AG09309 (cell line): ENCODE data around the gene GNPNAT1.

Experiments used
- DNase-seq: peaks from one replicate; pipeline ENCODE4 v3.0.0-alpha.2; 2010; ENCODE audit warnings: low read depth
- H3K4me3 ChIP-seq: 2 replicates; pipeline ENCODE4 v1.5.1; 2011; ENCODE audit warnings: mild to moderate bottlenecking, low read depth, low read length, moderate library complexity; ENCODE audit not compliant: control insufficient read depth
- TF ChIP-seq, protein P1 (sequence below): IDR thresholded peaks from 2 replicates; pipeline ENCODE4 v1.5.1; 2011; ENCODE audit warnings: mild to moderate bottlenecking, low read depth, low read length, inconsistent platforms; ENCODE audit not compliant: insufficient read depth, control insufficient read depth; ENCODE audit errors: missing control alignments

The GNPNAT1 gene

DNA sequence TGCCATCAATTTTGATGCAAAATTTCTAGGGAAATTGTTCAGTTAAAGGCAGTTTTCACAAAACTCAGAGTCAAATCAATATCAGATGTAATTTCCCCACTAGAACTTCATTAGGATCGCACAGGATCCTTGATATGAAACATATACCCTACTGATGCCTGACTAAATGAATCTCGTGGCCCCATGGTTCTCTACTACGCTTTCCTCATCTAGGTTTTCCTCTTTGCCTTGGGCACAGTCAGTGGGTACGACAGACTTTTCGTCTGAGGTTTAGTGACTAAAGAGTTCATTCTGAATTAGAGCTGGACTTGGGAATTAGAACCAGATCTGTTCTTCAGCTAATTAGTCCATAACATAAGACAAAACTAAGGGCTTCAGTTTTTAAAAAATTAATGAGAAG, 42.5 kb upstream of the GNPNAT1 start:
- TF ChIP-seq, protein P1, sequence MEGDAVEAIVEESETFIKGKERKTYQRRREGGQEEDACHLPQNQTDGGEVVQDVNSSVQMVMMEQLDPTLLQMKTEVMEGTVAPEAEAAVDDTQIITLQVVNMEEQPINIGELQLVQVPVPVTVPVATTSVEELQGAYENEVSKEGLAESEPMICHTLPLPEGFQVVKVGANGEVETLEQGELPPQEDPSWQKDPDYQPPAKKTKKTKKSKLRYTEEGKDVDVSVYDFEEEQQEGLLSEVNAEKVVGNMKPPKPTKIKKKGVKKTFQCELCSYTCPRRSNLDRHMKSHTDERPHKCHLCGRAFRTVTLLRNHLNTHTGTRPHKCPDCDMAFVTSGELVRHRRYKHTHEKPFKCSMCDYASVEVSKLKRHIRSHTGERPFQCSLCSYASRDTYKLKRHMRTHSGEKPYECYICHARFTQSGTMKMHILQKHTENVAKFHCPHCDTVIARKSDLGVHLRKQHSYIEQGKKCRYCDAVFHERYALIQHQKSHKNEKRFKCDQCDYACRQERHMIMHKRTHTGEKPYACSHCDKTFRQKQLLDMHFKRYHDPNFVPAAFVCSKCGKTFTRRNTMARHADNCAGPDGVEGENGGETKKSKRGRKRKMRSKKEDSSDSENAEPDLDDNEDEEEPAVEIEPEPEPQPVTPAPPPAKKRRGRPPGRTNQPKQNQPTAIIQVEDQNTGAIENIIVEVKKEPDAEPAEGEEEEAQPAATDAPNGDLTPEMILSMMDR, result no peak
- DNase-seq, result no peak
- no peak overlapping the region for H3K4me3 ChIP-seq

DNA sequence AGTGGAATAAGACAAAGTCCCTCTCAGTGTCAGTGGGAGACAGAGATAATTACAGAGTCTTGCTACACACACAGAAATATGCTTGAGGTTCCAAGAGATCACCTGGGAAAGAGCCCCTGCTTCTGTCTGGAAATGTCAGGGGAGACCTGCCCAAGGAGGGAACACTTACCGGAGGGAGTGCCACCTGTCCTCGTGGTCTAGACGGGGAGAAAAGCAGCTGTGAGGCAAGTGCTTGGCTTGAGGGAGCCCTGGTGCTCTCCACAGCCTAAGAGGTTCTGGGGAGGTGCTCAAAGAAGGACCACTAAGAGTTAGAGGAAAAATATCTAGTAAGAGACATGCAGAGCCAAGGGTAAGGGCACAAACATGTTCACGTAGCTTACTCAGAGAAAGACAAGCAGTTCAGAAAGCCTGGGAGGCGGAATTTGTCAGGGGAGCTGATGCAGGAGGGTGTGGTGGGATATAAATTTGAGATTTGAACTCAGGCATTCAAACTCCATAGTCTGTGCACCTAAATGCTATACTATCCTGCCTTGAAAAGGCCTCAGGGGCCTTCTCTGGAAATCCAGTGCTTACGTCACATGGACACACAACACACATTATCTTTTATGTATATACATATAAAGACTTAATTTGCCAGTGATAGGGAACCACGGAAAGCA, 38.2 kb upstream of the GNPNAT1 start:
- H3K4me3 ChIP-seq, result no peak overlapping the region
- TF ChIP-seq, protein P1, result no peak
- no peak for DNase-seq

DNA sequence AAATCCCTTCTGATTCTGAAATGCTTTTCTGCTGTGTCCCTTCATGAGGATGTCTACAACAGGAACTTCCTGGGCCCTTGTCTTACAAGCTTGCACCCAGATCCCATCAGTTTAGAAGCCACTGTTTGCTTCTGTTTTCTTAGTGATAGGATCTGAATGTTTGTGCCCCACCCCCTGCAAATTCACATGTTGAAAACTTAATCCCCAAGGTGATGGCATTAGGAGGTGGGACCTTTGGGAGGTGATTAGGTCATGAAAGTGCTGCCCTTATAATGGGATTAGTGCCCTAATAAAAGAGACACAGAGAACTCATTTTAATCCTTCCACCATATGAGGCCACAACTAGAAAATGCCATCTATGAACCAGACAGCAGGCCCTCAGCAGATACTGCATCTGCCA, 36.0 kb upstream of the GNPNAT1 start:
- H3K4me3 ChIP-seq, result no peak overlapping the region
- TF ChIP-seq, protein P1, result no peak
- DNase-seq, result no peak

DNA sequence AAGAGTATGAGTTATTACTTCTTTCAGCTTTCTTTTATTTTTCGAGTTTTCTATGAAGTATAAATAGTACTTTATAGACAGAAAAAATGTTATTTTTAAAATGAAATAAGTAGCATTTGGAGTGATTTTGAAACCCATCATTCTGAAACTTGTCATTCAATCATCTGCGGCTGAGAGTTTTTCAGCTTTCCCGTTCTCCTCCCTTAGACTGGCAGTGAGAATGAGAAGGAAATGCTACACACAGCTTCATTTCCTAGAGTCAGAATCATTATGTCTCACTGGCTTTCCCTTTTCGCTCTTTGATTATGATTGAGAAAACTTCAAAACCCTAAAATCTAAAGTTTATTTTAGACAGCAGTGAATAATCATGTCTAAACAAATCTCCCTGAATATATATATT, 33.7 kb upstream of the GNPNAT1 start:
- DNase-seq, result no peak
- TF ChIP-seq, protein P1, result no peak
- no peak overlapping the region for H3K4me3 ChIP-seq

DNA sequence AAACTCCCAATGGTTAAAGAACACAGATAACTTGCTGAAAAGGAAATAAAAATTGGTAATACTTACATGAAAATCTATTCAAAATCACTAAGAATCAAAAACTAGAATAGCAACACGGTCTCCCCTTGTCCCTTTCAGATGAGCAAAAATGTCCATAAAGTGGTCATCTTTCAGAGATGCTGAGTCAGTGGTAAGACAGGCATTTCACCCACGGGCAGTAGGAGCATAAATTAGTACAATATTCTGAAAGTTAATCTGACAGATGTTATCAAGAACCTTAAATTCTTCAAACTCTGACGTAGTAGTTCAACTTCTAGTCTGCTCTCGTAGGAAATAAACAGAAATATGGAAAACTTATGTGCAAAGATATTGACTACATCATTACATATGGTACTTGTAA, 33.1 kb upstream of the GNPNAT1 start:
- H3K4me3 ChIP-seq, result no peak overlapping the region
- TF ChIP-seq, protein P1, result no peak
- DNase-seq, result no peak

DNA sequence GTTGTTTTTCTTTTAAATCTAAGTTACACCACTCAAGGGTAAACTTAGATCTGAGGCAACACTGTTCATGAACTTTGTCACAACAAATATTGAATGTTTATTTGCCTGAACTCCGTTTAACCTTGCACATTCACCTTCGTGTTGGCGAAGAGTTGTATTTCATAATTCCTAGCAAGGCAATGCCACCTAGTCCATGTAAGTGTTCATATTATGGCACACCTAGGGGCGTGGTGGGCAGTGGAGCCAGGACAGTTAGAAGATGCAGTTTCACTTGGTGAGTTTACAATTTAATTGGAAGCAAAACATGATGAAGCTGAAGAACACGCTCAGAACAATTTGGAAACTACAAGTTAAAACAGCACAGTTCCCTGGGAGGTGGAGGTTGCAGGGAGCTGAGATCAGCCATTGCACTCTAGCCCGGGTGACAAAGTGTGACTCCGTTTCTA, 30.4 kb upstream of the GNPNAT1 start:
- no peak overlapping the region for H3K4me3 ChIP-seq
- TF ChIP-seq, protein P1, result no peak
- DNase-seq, result no peak
